GM12878 (cell line): ENCODE data around the gene NEU1.

ENCODE experiments used
- CTCF ChIP-seq, 3 experiments: IDR thresholded peaks in 2 of 3; conservative IDR thresholded peaks in 1 of 3; 2 replicates each; pipeline ENCODE4 v1.5.1; 2011; ENCODE audit warnings: low read depth in 3 of 3, low read length in 3 of 3, mild to moderate bottlenecking in 3 of 3, control low read depth in 2 of 3, moderate library complexity in 2 of 3, inconsistent platforms in 1 of 3, mixed read lengths in 1 of 3; ENCODE audit not compliant: control insufficient read depth in 2 of 3, insufficient read depth in 1 of 3; ENCODE audit errors: extremely low read depth in 1 of 3
- POLR2A ChIP-seq: IDR thresholded peaks from 2 replicates; pipeline ENCODE4 v1.6.1; 2011; ENCODE audit warnings: low read depth, mild to moderate bottlenecking, low read length

DNA sequence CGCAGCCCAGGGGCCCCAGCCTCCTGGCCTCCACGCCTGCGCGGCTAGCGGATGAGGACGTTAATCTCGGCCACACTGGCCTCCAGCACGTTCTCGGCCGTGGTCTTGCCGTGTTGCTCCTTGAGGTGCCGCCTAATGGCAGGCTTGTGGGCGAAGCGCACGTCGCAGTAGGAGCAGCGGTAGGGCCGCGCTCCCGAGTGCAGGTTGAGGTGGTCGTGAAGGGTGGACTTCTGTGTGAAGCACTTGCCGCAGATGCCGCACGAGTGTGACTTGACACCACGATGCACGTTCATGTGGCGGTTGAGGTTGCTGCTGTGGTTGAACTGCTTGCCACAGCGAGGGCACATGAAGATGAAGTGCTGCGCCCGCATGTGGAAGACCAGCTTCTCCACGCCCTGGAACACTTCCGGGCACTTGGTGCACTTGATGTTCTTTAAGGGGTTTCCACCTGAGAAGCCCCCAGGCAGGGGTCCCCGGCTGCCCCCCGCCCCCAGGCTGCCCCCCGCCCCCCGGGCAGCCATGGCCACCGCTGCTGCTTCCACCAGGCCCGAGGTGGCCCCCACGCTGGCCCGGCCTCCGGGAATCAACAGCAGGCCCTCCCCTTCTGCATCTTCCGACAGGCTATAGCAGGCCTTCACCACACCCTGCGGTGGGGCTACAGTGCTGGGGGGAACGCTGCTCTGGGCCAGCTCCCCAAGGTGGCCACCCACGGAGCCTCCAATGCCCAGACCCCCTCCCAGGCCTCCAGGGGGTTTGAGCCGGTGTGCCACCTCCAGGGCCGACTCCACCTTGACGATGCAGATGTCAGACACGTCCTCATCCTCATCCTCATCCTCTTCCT is 37.5 kb upstream of the NEU1 start:
- TF ChIP-seq CTCF (IDR thresholded peaks at IDR 0.05 in 2 of 3, conservative IDR thresholded peaks at IDR 0.05 in 1 of 3; ENCODE audit: control insufficient read depth in 2 of 3, extremely low read depth in 1 of 3, insufficient read depth in 1 of 3, low read depth in 3 of 3, low read length in 3 of 3) (no peak), POLR2A (no peak)
